ENCODE data around the gene NRXN3.

Gene NRXN3

DNA sequence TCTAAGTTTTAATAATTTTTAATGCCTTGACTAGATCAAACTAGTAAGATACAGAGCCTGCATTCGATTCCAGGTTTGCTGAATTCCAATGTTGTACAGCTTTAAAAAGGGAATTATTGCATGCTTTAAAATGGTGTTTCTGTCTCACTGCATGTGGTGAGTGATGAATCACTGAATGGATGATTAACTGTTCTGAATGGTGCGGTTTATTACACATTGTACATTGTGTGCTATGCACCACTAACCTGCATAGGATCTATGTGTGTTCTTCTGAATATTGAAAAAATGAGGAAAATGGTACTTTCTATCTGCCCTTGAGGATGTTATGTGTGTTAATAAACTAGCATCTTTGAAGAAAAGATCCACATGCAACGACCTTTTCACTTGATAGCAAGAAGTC, 231.7 kb downstream of the NRXN3 start:
- in situ Hi-C loops (cut with HindIII; ENCODE audit: low sequenced_read_pairs): no loop called here
- TF ChIP-seq, protein P1, sequence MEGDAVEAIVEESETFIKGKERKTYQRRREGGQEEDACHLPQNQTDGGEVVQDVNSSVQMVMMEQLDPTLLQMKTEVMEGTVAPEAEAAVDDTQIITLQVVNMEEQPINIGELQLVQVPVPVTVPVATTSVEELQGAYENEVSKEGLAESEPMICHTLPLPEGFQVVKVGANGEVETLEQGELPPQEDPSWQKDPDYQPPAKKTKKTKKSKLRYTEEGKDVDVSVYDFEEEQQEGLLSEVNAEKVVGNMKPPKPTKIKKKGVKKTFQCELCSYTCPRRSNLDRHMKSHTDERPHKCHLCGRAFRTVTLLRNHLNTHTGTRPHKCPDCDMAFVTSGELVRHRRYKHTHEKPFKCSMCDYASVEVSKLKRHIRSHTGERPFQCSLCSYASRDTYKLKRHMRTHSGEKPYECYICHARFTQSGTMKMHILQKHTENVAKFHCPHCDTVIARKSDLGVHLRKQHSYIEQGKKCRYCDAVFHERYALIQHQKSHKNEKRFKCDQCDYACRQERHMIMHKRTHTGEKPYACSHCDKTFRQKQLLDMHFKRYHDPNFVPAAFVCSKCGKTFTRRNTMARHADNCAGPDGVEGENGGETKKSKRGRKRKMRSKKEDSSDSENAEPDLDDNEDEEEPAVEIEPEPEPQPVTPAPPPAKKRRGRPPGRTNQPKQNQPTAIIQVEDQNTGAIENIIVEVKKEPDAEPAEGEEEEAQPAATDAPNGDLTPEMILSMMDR (IDR thresholded peaks at IDR 0.05; ENCODE audit: low read depth, low read length, missing control alignments): no peak
- peak; percentile 77 for DNase-seq (ENCODE audit: low read depth)
- no peak overlapping the region for H3K4me3 ChIP-seq (ENCODE audit: low read depth, low read length)

DNA sequence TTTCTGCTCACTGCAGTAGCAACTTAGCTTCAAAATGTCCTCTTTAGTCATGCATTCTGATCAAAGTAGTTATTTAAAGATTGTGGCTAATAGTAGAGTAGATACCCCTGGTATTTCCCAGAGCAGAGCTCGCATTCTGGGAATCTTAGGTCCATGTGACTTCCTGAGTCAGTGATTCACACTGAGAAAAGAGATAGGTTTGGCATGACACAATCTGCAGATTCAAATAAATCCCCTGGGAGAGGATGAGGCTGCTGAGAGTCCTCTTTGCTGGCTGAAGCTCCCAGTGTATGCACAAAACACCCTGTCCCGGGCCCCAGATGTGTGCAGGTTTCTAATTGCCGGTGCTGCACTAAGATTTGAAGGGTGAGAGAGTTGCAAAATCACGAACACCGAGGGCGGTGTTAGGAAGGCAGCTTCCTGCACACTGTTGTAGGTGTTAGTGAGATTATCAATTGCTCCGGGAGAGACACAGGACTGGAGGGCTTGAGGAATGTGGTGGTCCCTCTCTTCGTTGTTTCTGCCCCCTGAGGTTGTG, 233.2 kb downstream of the NRXN3 start:
- peak overlapping the region; percentile 34 for H3K4me3 ChIP-seq (ENCODE audit: low read depth, low read length)
- TF ChIP-seq, protein P1 (IDR thresholded peaks at IDR 0.05; ENCODE audit: low read depth, low read length, missing control alignments): no peak
- peak; percentile 81 for DNase-seq (ENCODE audit: low read depth)
- in situ Hi-C loops (cut with HindIII; ENCODE audit: low sequenced_read_pairs): no loop called here

- DNase-seq (ENCODE audit: low read depth): no peak
- TF ChIP-seq, protein P1 (IDR thresholded peaks at IDR 0.05; ENCODE audit: low read depth, low read length, missing control alignments): no peak
- peak overlapping the region; percentile 34 for H3K4me3 ChIP-seq (ENCODE audit: low read depth, low read length)
- in situ Hi-C loops (cut with HindIII; ENCODE audit: low sequenced_read_pairs): no loop called here
Measured at GRCh38 chr14:78405079-78405856, 235.1 kb downstream of the NRXN3 start.

GRCh38 chr14:78412475-78412874, 242.3 kb downstream of the NRXN3 start:
- in situ Hi-C loops (cut with HindIII; ENCODE audit: low sequenced_read_pairs): no loop called here

DNA sequence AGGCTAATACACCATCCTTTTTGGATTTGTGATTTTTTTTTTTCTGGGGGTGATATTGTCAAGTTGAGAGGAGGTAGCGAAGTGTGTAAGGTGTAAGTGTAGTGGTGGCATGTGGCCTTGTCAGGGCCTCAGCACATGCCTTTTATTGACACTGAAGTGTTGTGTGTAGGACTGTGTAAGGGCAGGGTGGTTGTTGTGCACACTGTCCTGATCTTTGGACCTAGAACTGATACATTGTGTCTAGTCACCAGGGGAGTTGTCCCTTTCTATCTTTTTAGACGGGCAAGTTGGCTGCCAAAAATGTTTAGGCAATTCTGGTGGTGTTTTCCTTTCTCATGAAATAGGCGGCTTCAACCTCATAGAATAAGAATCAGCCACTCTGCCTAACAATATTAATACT, 244.0 kb downstream of the NRXN3 start:
- no peak overlapping the region for H3K4me3 ChIP-seq (ENCODE audit: low read depth, low read length)
- in situ Hi-C loops (cut with HindIII; ENCODE audit: low sequenced_read_pairs): no loop called here
- DNase-seq (ENCODE audit: low read depth): no peak
- TF ChIP-seq, protein P1 (IDR thresholded peaks at IDR 0.05; ENCODE audit: low read depth, low read length, missing control alignments): no peak

More at GRCh38 chr14:78412475-78412874, 242.3 kb downstream of the NRXN3 start:
- DNase-seq (ENCODE audit: low read depth): peak; percentile 49
- no peak overlapping the region for H3K4me3 ChIP-seq (ENCODE audit: low read depth, low read length)
- TF ChIP-seq, protein P1 (IDR thresholded peaks at IDR 0.05; ENCODE audit: low read depth, low read length, missing control alignments): no peak

- TF ChIP-seq, protein P1 (IDR thresholded peaks at IDR 0.05; ENCODE audit: low read depth, low read length, missing control alignments): no peak
- no peak overlapping the region for H3K4me3 ChIP-seq (ENCODE audit: low read depth, low read length)
- DNase-seq (ENCODE audit: low read depth): no peak
- in situ Hi-C loops (cut with HindIII; ENCODE audit: low sequenced_read_pairs): no loop called here
Measured at GRCh38 chr14:78417532-78417931, 247.4 kb downstream of the NRXN3 start.

All from astrocyte of the cerebellum (primary cell).